Stimulated activated naive CD8-positive, alpha-beta T cell treated with anti-CD3 and anti-CD28 coated beads, Interleukin-15, Interleukin-2, amounts not matched to agents 100 ng/mL and 50 ng/mL, for 24 hours (primary cell): Measurements from ENCODE around the gene OR2M2.

Source experiments
- H3K27ac Mint-ChIP-seq: one replicate; pipeline ENCODE4 v1.8.0; 2021; ENCODE audit warnings: mild to moderate bottlenecking, mixed read lengths
- H3K27me3 Mint-ChIP-seq: one replicate; pipeline ENCODE4 v1.8.0; 2021; ENCODE audit warnings: mixed read lengths
- H3K36me3 Mint-ChIP-seq: one replicate; pipeline ENCODE4 v1.8.0; 2021; ENCODE audit warnings: low read depth, mixed read lengths
- H3K4me1 Mint-ChIP-seq: one replicate; pipeline ENCODE4 v1.8.0; 2021; ENCODE audit warnings: low read depth, mixed read lengths
- H3K4me3 Mint-ChIP-seq: one replicate; pipeline ENCODE4 v1.8.0; 2021; ENCODE audit warnings: mild to moderate bottlenecking, mixed read lengths
- H3K9me3 Mint-ChIP-seq: one replicate; pipeline ENCODE4 v1.8.0; 2021; ENCODE audit warnings: mixed read lengths

OR2M2 gene

GRCh38 chr1:248174521-248174920, at the start of gene OR2M2:
OR2M2 (plus strand) TSS chr1:248174821; CDS start chr1:248179986, 5,165 bp downstream.
- Mint-ChIP-seq H3K4me1 (no peaks in the 10 kb centered on the region), H3K27me3 (no peaks in the 10 kb centered on the region), H3K9me3 (no peaks in the 10 kb centered on the region), H3K27ac (no peak within 1 kb of the TSS), H3K4me3 (no peak within 1 kb of the TSS), H3K36me3 (no peaks in the 10 kb centered on the region)

GRCh38 chr1:248127653-248128052, 47.0 kb upstream of the OR2M2 start:
- Mint-ChIP-seq H3K27ac (no peak overlapping the region), H3K4me3 (no peak overlapping the region), H3K4me1 (no peaks in the 10 kb centered on the region), H3K27me3 (no peaks in the 10 kb centered on the region), H3K36me3 (no peaks in the 10 kb centered on the region), H3K9me3 (peaks cover 14% of the 10 kb centered on the region)

- Mint-ChIP-seq H3K9me3 (peaks cover 4% of the 10 kb centered on the region), H3K36me3 (no peaks in the 10 kb centered on the region), H3K27ac (no peak overlapping the region), H3K4me1 (no peaks in the 10 kb centered on the region), H3K27me3 (no peaks in the 10 kb centered on the region), H3K4me3 (no peak overlapping the region)
Observed at GRCh38 chr1:248136811-248137210, 37.8 kb upstream of the OR2M2 start.

- H3K4me1 Mint-ChIP-seq = no peaks in the 10 kb centered on the region
Observed at GRCh38 chr1:248140846-248141245, 33.8 kb upstream of the OR2M2 start.

GRCh38 chr1:248143311-248143710, 31.3 kb upstream of the OR2M2 start:
- no peaks in the 10 kb centered on the region for H3K27me3 Mint-ChIP-seq
- no peak overlapping the region for H3K4me3 Mint-ChIP-seq
- no peak overlapping the region for H3K27ac Mint-ChIP-seq
- H3K9me3 Mint-ChIP-seq = peaks cover 18% of the 10 kb centered on the region
- H3K4me1 Mint-ChIP-seq = no peaks in the 10 kb centered on the region
- no peaks in the 10 kb centered on the region for H3K36me3 Mint-ChIP-seq

More at GRCh38 chr1:248140846-248141245, 33.8 kb upstream of the OR2M2 start:
- peaks cover 7% of the 10 kb centered on the region for H3K9me3 Mint-ChIP-seq
- H3K27me3 Mint-ChIP-seq = no peaks in the 10 kb centered on the region
- H3K36me3 Mint-ChIP-seq = no peaks in the 10 kb centered on the region
- no peak overlapping the region for H3K4me3 Mint-ChIP-seq
- no peak overlapping the region for H3K27ac Mint-ChIP-seq

GRCh38 chr1:248144513-248145198, 30.0 kb upstream of the OR2M2 start, which contains the start of gene OR2M5:
OR2M5 (plus strand) TSS chr1:248145148; CDS start chr1:248145148, 0 bp downstream.
- no peaks in the 10 kb centered on the region for H3K27me3 Mint-ChIP-seq
- H3K4me3 Mint-ChIP-seq = no peak within 1 kb of the TSS
- H3K27ac Mint-ChIP-seq = no peak within 1 kb of the TSS
- H3K4me1 Mint-ChIP-seq = no peaks in the 10 kb centered on the region
- no peaks in the 10 kb centered on the region for H3K36me3 Mint-ChIP-seq
- H3K9me3 Mint-ChIP-seq = peaks cover 24% of the 10 kb centered on the region

- peaks cover 16% of the 10 kb centered on the region for H3K9me3 Mint-ChIP-seq
Observed at GRCh38 chr1:248152056-248152827, 22.4 kb upstream of the OR2M2 start.

GRCh38 chr1:248155927-248156326, 18.7 kb upstream of the OR2M2 start:
- no peaks in the 10 kb centered on the region for H3K27me3 Mint-ChIP-seq

More at GRCh38 chr1:248152056-248152827, 22.4 kb upstream of the OR2M2 start:
- H3K27ac Mint-ChIP-seq = no peak overlapping the region
- no peak overlapping the region for H3K4me3 Mint-ChIP-seq
- no peaks in the 10 kb centered on the region for H3K4me1 Mint-ChIP-seq
- H3K27me3 Mint-ChIP-seq = no peaks in the 10 kb centered on the region
- no peaks in the 10 kb centered on the region for H3K36me3 Mint-ChIP-seq

GRCh38 chr1:248158758-248159157, 15.9 kb upstream of the OR2M2 start:
- H3K4me1 Mint-ChIP-seq = no peaks in the 10 kb centered on the region
- no peaks in the 10 kb centered on the region for H3K27me3 Mint-ChIP-seq
- H3K4me3 Mint-ChIP-seq = no peak overlapping the region
- no peaks in the 10 kb centered on the region for H3K36me3 Mint-ChIP-seq
- H3K9me3 Mint-ChIP-seq = no peaks in the 10 kb centered on the region
- no peak overlapping the region for H3K27ac Mint-ChIP-seq

More at GRCh38 chr1:248155927-248156326, 18.7 kb upstream of the OR2M2 start:
- Mint-ChIP-seq H3K9me3 (no peaks in the 10 kb centered on the region), H3K4me1 (no peaks in the 10 kb centered on the region), H3K36me3 (no peaks in the 10 kb centered on the region), H3K4me3 (no peak overlapping the region), H3K27ac (no peak overlapping the region)

- H3K4me3 Mint-ChIP-seq = no peak overlapping the region
- no peaks in the 10 kb centered on the region for H3K27me3 Mint-ChIP-seq
Observed at GRCh38 chr1:248164031-248164430, 10.6 kb upstream of the OR2M2 start.

GRCh38 chr1:248165186-248165585, 9.4 kb upstream of the OR2M2 start:
- Mint-ChIP-seq H3K36me3 (no peaks in the 10 kb centered on the region), H3K27me3 (no peaks in the 10 kb centered on the region)

More at GRCh38 chr1:248164031-248164430, 10.6 kb upstream of the OR2M2 start:
- Mint-ChIP-seq H3K4me1 (no peaks in the 10 kb centered on the region), H3K36me3 (no peaks in the 10 kb centered on the region), H3K9me3 (no peaks in the 10 kb centered on the region), H3K27ac (no peak overlapping the region)

GRCh38 chr1:248183996-248184395, 9.4 kb downstream of the OR2M2 start:
- no peak overlapping the region for H3K27ac Mint-ChIP-seq
- no peaks in the 10 kb centered on the region for H3K4me1 Mint-ChIP-seq

More at GRCh38 chr1:248165186-248165585, 9.4 kb upstream of the OR2M2 start:
- Mint-ChIP-seq H3K27ac (no peak overlapping the region), H3K9me3 (no peaks in the 10 kb centered on the region), H3K4me3 (no peak overlapping the region), H3K4me1 (no peaks in the 10 kb centered on the region)

GRCh38 chr1:248187363-248187762, 12.7 kb downstream of the OR2M2 start:
- Mint-ChIP-seq H3K4me3 (no peak overlapping the region), H3K9me3 (peaks cover 4% of the 10 kb centered on the region), H3K27ac (no peak overlapping the region), H3K4me1 (no peaks in the 10 kb centered on the region), H3K27me3 (no peaks in the 10 kb centered on the region), H3K36me3 (no peaks in the 10 kb centered on the region)

More at GRCh38 chr1:248183996-248184395, 9.4 kb downstream of the OR2M2 start:
- peaks cover 4% of the 10 kb centered on the region for H3K9me3 Mint-ChIP-seq
- no peaks in the 10 kb centered on the region for H3K27me3 Mint-ChIP-seq
- H3K4me3 Mint-ChIP-seq = no peak overlapping the region
- no peaks in the 10 kb centered on the region for H3K36me3 Mint-ChIP-seq

GRCh38 chr1:248189026-248189425, 14.4 kb downstream of the OR2M2 start:
- no peaks in the 10 kb centered on the region for H3K4me1 Mint-ChIP-seq
- H3K27ac Mint-ChIP-seq = no peak overlapping the region
- peaks cover 10% of the 10 kb centered on the region for H3K9me3 Mint-ChIP-seq
- H3K27me3 Mint-ChIP-seq = no peaks in the 10 kb centered on the region
- no peaks in the 10 kb centered on the region for H3K36me3 Mint-ChIP-seq
- H3K4me3 Mint-ChIP-seq = no peak overlapping the region

GRCh38 chr1:248194117-248194516, 19.5 kb downstream of the OR2M2 start:
- peaks cover 15% of the 10 kb centered on the region for H3K9me3 Mint-ChIP-seq

More at GRCh38 chr1:248194117-248194516, 19.5 kb downstream of the OR2M2 start:
- H3K36me3 Mint-ChIP-seq = no peaks in the 10 kb centered on the region
- no peak overlapping the region for H3K27ac Mint-ChIP-seq
- no peak overlapping the region for H3K4me3 Mint-ChIP-seq
- no peaks in the 10 kb centered on the region for H3K27me3 Mint-ChIP-seq
- no peaks in the 10 kb centered on the region for H3K4me1 Mint-ChIP-seq
